Heart left ventricle (tissue), 13 donors: ENCODE measurements around the gene KCNK6.

ENCODE experiments used
- POLR2A ChIP-seq, 2 donors: fragments of 450-650 bp; IDR thresholded peaks; one replicate each; pipeline ENCODE4 v1.6.1; 2017; ENCODE audit warnings: antibody characterized with exemption in 2 of 2, mild to moderate bottlenecking in 2 of 2, moderate library complexity in 2 of 2
- TF ChIP-seq, protein P1 (sequence below), 12 donors: fragments of 200-600 bp; sonication (generic) in 4 of 12; IDR thresholded peaks; one replicate each; pipeline versions ENCODE4 v1.5.0 to v1.8.0; 2018 to 2022; ENCODE audit warnings: antibody characterized with exemption in 12 of 12, mild to moderate bottlenecking in 5 of 12
- donor health status: ischemic (EF 13 %, LVEDD 7.1; RV severe dilation, severe dysfunction).
- donor health status: DM: no; HTN: yes; CAD: no.
- donor health status: DM: no; HTN: no; CAD: no.
- donor health status: ischemic (EF 25% LVEDD 6.9; RV normal size, moderate dysfunction).
- donor health status: ischemic (EF 25% LVEDD 5.7; RV mildly dilated, moderate dysfunction).
- donor health status: ischemic (EF 35%, LVEDD 5.7; RV mildly dilated, moderate dysfunction).
- donor health status: nonischemic (EF 11% LVEDD 7.7; RV severe dilation, severe dysfunction).
- donor health status: DM: yes; HTN: yes; CAD: no.
- donor health status: PGD.
- donor health status: ischemic (EF 29% LVEDD 5.4; RV normal size, mild dysfunction).
- donor health status: nonischemic (EF 23%, LVEDD 6.1; RV moderate dilation, normal function).

DNA sequence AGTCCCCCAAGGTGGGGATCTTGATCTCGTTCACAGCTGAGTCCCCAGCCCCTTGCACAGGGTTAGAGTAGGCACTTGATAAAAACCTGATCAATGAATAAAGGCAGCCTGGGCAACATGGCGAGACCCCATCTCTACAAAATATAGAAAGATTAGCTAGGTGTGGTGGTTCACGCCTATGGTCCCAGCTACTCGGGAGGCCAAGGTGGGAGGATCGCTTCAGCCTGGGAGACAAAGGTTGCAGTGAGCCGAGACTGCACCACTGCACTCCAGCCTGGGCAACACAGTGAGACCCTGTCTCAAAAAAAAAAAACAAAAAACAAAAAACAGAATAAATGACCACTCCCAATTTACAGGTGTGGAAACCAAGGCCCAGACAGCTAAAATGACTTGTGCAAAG, 8.7 kb upstream of the KCNK6 start:
- TF ChIP-seq, protein P1, sequence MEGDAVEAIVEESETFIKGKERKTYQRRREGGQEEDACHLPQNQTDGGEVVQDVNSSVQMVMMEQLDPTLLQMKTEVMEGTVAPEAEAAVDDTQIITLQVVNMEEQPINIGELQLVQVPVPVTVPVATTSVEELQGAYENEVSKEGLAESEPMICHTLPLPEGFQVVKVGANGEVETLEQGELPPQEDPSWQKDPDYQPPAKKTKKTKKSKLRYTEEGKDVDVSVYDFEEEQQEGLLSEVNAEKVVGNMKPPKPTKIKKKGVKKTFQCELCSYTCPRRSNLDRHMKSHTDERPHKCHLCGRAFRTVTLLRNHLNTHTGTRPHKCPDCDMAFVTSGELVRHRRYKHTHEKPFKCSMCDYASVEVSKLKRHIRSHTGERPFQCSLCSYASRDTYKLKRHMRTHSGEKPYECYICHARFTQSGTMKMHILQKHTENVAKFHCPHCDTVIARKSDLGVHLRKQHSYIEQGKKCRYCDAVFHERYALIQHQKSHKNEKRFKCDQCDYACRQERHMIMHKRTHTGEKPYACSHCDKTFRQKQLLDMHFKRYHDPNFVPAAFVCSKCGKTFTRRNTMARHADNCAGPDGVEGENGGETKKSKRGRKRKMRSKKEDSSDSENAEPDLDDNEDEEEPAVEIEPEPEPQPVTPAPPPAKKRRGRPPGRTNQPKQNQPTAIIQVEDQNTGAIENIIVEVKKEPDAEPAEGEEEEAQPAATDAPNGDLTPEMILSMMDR (IDR thresholded peaks at IDR 0.05) = no peak
- no peak for TF ChIP-seq POLR2A (IDR thresholded peaks at IDR 0.05)
